H9 (cell line): ENCODE measurements around the gene ATP2A1. TPM values are rescaled to one million over a fixed set of nuclear protein-coding genes. Genes with fewer than 3 reads are reported as not detected.

Experiments used
- DNase-seq: peaks from one replicate; pipeline ENCODE4 v3.0.0-alpha.2; 2017
- H2AFZ ChIP-seq: one replicate; pipeline ENCODE4 v1.6.1; 2013; ENCODE audit warnings: mild to moderate bottlenecking, low read length, control low read depth, moderate library complexity
- H2AK5ac ChIP-seq: 2 replicates; pipeline ENCODE4 v1.6.1; 2013; ENCODE audit warnings: low read length, control low read depth, mixed read lengths; ENCODE audit not compliant: insufficient read length
- H2BK120ac ChIP-seq: one replicate; pipeline ENCODE4 v1.6.1; 2013; ENCODE audit warnings: low read depth, mild to moderate bottlenecking, low read length, control low read depth, inconsistent platforms; ENCODE audit not compliant: poor library complexity, severe bottlenecking
- H2BK12ac ChIP-seq: 2 replicates; pipeline ENCODE4 v1.6.1; 2013; ENCODE audit warnings: low read length, control low read depth, mixed read lengths, low read depth; ENCODE audit not compliant: insufficient read length
- H2BK15ac ChIP-seq: 2 replicates; pipeline ENCODE4 v1.6.1; 2013; ENCODE audit warnings: low read depth, low read length, control low read depth
- H2BK20ac ChIP-seq: one replicate; pipeline ENCODE4 v1.6.1; 2013; ENCODE audit warnings: low read depth, mild to moderate bottlenecking, low read length, control low read depth, inconsistent platforms; ENCODE audit not compliant: poor library complexity, severe bottlenecking
- H2BK5ac ChIP-seq: 2 replicates; pipeline ENCODE4 v1.6.1; 2013; ENCODE audit warnings: low read length, control low read depth, mixed read lengths; ENCODE audit not compliant: insufficient read length
- H3K14ac ChIP-seq: 2 replicates; pipeline ENCODE4 v1.6.1; 2013; ENCODE audit warnings: low read length, control low read depth; ENCODE audit not compliant: insufficient read depth
- H3K18ac ChIP-seq: 2 replicates; pipeline ENCODE4 v1.6.1; 2013; ENCODE audit warnings: low read depth, mild to moderate bottlenecking, mixed read lengths, low read length, control low read depth; ENCODE audit not compliant: insufficient read length
- H3K23ac ChIP-seq: 2 replicates; pipeline ENCODE4 v1.6.1; 2013; ENCODE audit warnings: low read length, control low read depth, mixed read lengths, low read depth; ENCODE audit not compliant: insufficient read length
- H3K23me2 ChIP-seq: 2 replicates; pipeline ENCODE4 v1.6.1; 2013; ENCODE audit warnings: low read depth, mild to moderate bottlenecking, mixed read lengths, low read length, control low read depth; ENCODE audit not compliant: insufficient read length, poor library complexity, severe bottlenecking
- H3K27ac ChIP-seq: 2 replicates; pipeline ENCODE4 v1.5.1; 2013; ENCODE audit warnings: low read length, control low read depth, mixed read lengths, low read depth; ENCODE audit not compliant: insufficient read length
- H3K27me3 ChIP-seq: 2 replicates; pipeline ENCODE4 v1.6.1; 2013; ENCODE audit warnings: low read length, control low read depth, inconsistent platforms; ENCODE audit not compliant: insufficient read depth
- H3K4ac ChIP-seq: 2 replicates; pipeline ENCODE4 v1.6.1; 2013; ENCODE audit warnings: low read depth, mild to moderate bottlenecking, control low read depth, inconsistent platforms, low read length, moderate library complexity
- H3K4me1 ChIP-seq: 2 replicates; pipeline ENCODE4 v1.6.1; 2013; ENCODE audit warnings: low read length, control low read depth, inconsistent platforms; ENCODE audit not compliant: insufficient read depth
- H3K4me2 ChIP-seq: 2 replicates; pipeline ENCODE4 v1.6.1; 2013; ENCODE audit warnings: low read length, control low read depth, mixed read lengths; ENCODE audit not compliant: insufficient read length, insufficient read depth
- H3K56ac ChIP-seq: 2 replicates; pipeline ENCODE4 v1.6.1; 2013; ENCODE audit warnings: low read depth, mild to moderate bottlenecking, mixed read lengths, low read length, control low read depth; ENCODE audit not compliant: insufficient read length
- H3K79me1 ChIP-seq: 2 replicates; pipeline ENCODE4 v1.6.1; 2013; ENCODE audit warnings: low read depth, mild to moderate bottlenecking, moderate library complexity, low read length, control low read depth, inconsistent platforms; ENCODE audit not compliant: insufficient read depth, poor library complexity, severe bottlenecking
- H3K79me2 ChIP-seq: 2 replicates; pipeline ENCODE4 v1.6.1; 2013; ENCODE audit warnings: low read length, control low read depth, inconsistent platforms; ENCODE audit not compliant: insufficient read depth
- H3K9ac ChIP-seq: 2 replicates; pipeline ENCODE4 v1.6.1; 2013; ENCODE audit warnings: low read length, control low read depth, mixed read lengths; ENCODE audit not compliant: insufficient read length; ENCODE audit errors: extremely low read depth
- H3K9me3 ChIP-seq: one replicate; pipeline ENCODE4 v1.6.1; 2013; ENCODE audit warnings: low read depth, low read length, inconsistent platforms; ENCODE audit not compliant: control insufficient read depth
- H3T11ph ChIP-seq: one replicate; pipeline ENCODE4 v1.6.1; 2013; ENCODE audit warnings: mild to moderate bottlenecking, low read length, control low read depth, inconsistent platforms
- H4K20me1 ChIP-seq: one replicate; pipeline ENCODE4 v1.6.1; 2013; ENCODE audit not compliant: control insufficient read depth, insufficient read length, insufficient read depth
- H4K5ac ChIP-seq: 2 replicates; pipeline ENCODE4 v1.6.1; 2013; ENCODE audit warnings: low read depth, mild to moderate bottlenecking, mixed read lengths, low read length, control low read depth; ENCODE audit not compliant: insufficient read length
- H4K8ac ChIP-seq: replicated peaks from 2 replicates; pipeline ENCODE4 v1.6.1; 2013; ENCODE audit warnings: low read length, control low read depth, mixed read lengths, low read depth; ENCODE audit not compliant: insufficient read length
- H4K91ac ChIP-seq: 2 replicates; pipeline ENCODE4 v1.6.1; 2013; ENCODE audit warnings: low read depth, mild to moderate bottlenecking, moderate library complexity, mixed read lengths, low read length, control low read depth; ENCODE audit not compliant: insufficient read length
- H3K27ac Mint-ChIP-seq, 3 experiments: 2 replicates in 2 of 3; 3 replicates in 1 of 3; pipeline ENCODE4 v1.8.0; 2020 to 2021; ENCODE audit warnings: mixed read lengths in 3 of 3, mild to moderate bottlenecking in 1 of 3, moderate library complexity in 1 of 3
- H3K27me3 Mint-ChIP-seq: 2 replicates; pipeline ENCODE4 v1.8.0; 2021; ENCODE audit warnings: low read depth, mild to moderate bottlenecking, moderate library complexity, mixed read lengths
- H3K36me3 Mint-ChIP-seq, 3 experiments: 2 replicates in 2 of 3; 3 replicates in 1 of 3; pipeline ENCODE4 v1.8.0; 2020 to 2021; ENCODE audit warnings: low read depth in 3 of 3, mixed read lengths in 3 of 3; ENCODE audit not compliant: insufficient read depth in 1 of 3
- H3K4me1 Mint-ChIP-seq, 2 experiments: 2 replicates each; pipeline ENCODE4 v1.8.0; 2020; ENCODE audit warnings: mixed read lengths in 2 of 2
- H3K4me3 Mint-ChIP-seq, 2 experiments: 2 replicates in 1 of 2; 3 replicates in 1 of 2; pipeline ENCODE4 v1.8.0; 2020 to 2021; ENCODE audit warnings: mild to moderate bottlenecking in 2 of 2, mixed read lengths in 2 of 2, moderate library complexity in 1 of 2
- H3K9me3 Mint-ChIP-seq, 2 experiments: 2 replicates in 1 of 2; 3 replicates in 1 of 2; pipeline ENCODE4 v1.8.0; 2020; ENCODE audit warnings: mild to moderate bottlenecking in 2 of 2, mixed read lengths in 2 of 2, moderate library complexity in 1 of 2
- WGBS: extraction: QIAGEN DNeasy Blood & Tissue Kit; methylation state at CpG from one replicate; pipeline ENCODE4 v1.1.7; 2013; ENCODE audit warnings: missing lambda C conversion rate, low lambda C conversion rate, mixed read lengths; ENCODE audit not compliant: insufficient read length; ENCODE audit errors: extremely low coverage; 5-methylcytosine and 5-hydroxymethylcytosine counted together
- total RNA-seq: library from RNA; stranded (reverse); gene quantifications from 2 replicates; pipeline ENCODE4 v1.2.1, GENCODE V29; 2021
- TF ChIP-seq, protein P1 (sequence below): fragments of 200-600 bp; sonication (generic); conservative IDR thresholded peaks from 3 replicates; pipeline ENCODE4 v1.8.0; 2021; ENCODE audit warnings: antibody characterized with exemption, mild to moderate bottlenecking

The ATP2A1 gene
- total RNA-seq, 1 experiment from 2014 or later = 4.6 TPM

DNA sequence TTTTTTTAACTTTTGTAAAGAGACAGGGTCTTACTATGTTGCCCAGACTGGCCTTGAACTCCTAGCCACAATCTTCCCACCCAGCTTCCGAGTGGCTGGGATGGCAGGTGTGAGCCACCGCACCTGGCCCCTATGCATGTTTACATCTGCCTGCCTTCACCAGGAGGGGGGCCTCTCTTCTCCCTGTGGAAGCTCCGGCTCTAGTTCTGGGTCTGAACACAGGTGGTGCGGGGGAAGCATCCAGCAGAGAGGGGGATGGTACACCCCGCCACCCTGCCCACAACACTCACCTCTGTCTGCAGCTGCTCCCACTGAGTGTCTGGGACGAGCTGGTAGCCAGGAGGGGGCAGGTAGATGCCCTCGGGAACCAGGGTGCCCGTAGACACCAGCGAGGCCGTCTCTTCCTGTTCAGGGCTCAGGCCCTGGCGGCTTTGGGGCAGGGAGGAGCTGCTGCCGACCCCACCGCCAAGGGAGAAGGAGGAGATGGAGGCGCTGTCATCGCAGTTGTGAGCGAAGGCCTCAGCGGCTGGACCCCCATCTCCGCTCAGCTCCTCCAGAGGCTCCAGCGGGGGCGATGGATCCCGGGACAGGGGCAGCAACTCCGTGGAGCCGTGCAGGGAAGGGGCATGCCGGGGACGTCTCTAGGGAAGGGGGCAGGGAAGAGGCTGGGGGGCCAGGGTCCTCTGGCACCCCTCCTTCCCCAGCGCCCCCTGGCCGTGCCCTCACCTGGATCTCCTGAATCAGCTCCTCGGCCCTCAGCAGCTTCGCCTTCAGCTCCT, 35.8 kb downstream of the ATP2A1 start:
- H2BK15ac ChIP-seq = no peak overlapping the region
- H3K9me3 ChIP-seq = no peaks in the 10 kb centered on the region
- no peak overlapping the region for H3K27ac ChIP-seq
- no peak overlapping the region for H3K4ac ChIP-seq
- no peaks in the 10 kb centered on the region for H3K27me3 Mint-ChIP-seq
- no CpG with 5 or more reads among the region's 29 CpGs for WGBS
- H3K79me2 ChIP-seq = no peaks in the 10 kb centered on the region
- H2AFZ ChIP-seq = no peak overlapping the region
- H3K14ac ChIP-seq = no peak overlapping the region
- H2BK5ac ChIP-seq = no peak overlapping the region
- H2BK12ac ChIP-seq = no peak overlapping the region
- H3K36me3 Mint-ChIP-seq = peaks cover 4 to 40% (median 25%) of the 10 kb centered on the region in 3 experiments; a peak in 5 of 7 replicates
- H4K20me1 ChIP-seq = no peaks in the 10 kb centered on the region
- H4K5ac ChIP-seq = no peak overlapping the region
- TF ChIP-seq, protein P1, sequence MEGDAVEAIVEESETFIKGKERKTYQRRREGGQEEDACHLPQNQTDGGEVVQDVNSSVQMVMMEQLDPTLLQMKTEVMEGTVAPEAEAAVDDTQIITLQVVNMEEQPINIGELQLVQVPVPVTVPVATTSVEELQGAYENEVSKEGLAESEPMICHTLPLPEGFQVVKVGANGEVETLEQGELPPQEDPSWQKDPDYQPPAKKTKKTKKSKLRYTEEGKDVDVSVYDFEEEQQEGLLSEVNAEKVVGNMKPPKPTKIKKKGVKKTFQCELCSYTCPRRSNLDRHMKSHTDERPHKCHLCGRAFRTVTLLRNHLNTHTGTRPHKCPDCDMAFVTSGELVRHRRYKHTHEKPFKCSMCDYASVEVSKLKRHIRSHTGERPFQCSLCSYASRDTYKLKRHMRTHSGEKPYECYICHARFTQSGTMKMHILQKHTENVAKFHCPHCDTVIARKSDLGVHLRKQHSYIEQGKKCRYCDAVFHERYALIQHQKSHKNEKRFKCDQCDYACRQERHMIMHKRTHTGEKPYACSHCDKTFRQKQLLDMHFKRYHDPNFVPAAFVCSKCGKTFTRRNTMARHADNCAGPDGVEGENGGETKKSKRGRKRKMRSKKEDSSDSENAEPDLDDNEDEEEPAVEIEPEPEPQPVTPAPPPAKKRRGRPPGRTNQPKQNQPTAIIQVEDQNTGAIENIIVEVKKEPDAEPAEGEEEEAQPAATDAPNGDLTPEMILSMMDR = no peak
- no peak overlapping the region for H2AK5ac ChIP-seq
- H3K23ac ChIP-seq = no peak overlapping the region
- H4K91ac ChIP-seq = no peak overlapping the region
- H3K4me2 ChIP-seq = no peak overlapping the region
- H3K9me3 Mint-ChIP-seq = no peaks in the 10 kb centered on the region
- DNase-seq = no peak
- H3T11ph ChIP-seq = no peak overlapping the region
- H3K4me1 ChIP-seq = no peaks in the 10 kb centered on the region
- H3K9ac ChIP-seq = no peak overlapping the region
- H3K56ac ChIP-seq = no peak overlapping the region
- H3K27ac Mint-ChIP-seq = peak overlapping the region; percentile 0 to 65 (median 10); a peak in 3 of 7 replicates
- no peaks in the 10 kb centered on the region for H3K79me1 ChIP-seq
- H2BK20ac ChIP-seq = no peak overlapping the region
- H2BK120ac ChIP-seq = no peak overlapping the region
- no peak overlapping the region for H4K8ac ChIP-seq
- H3K4me1 Mint-ChIP-seq = no peaks in the 10 kb centered on the region
- no peaks in the 10 kb centered on the region for H3K23me2 ChIP-seq
- no peaks in the 10 kb centered on the region for H3K27me3 ChIP-seq
- H3K4me3 Mint-ChIP-seq = no peak overlapping the region
- H3K18ac ChIP-seq = no peak overlapping the region
